Activated effector memory CD4-positive, alpha-beta T cell treated with Interleukin-2 at 50 U/mL for 16 hours (primary cell): ENCODE results near the gene APLNR.

Source experiments
- DNase-seq: peaks from one replicate; pipeline ENCODE4 v3.0.0-alpha.2; 2020

Gene APLNR

GRCh38 chr11:57214494-57214893 lies 22.6 kb downstream of the APLNR start:
- no peak for DNase-seq

- DNase-seq: no peak
These were observed 23.0 kb downstream of the APLNR start for GRCh38 chr11:57214098-57214417.

GRCh38 chr11:57213342-57214097 lies 23.5 kb downstream of the APLNR start:
- no peak for DNase-seq

GRCh38 chr11:57210781-57211180 lies 26.3 kb downstream of the APLNR start:
- DNase-seq: no peak

- no peak for DNase-seq
These were observed 29.9 kb downstream of the APLNR start for GRCh38 chr11:57207168-57207567.

GRCh38 chr11:57205041-57205641 lies 31.9 kb downstream of the APLNR start:
- DNase-seq: no peak

GRCh38 chr11:57203882-57204480 lies 33.1 kb downstream of the APLNR start:
- DNase-seq: no peak

GRCh38 chr11:57203359-57203758 lies 33.7 kb downstream of the APLNR start:
- DNase-seq: no peak

- DNase-seq: no peak
These were observed 34.8 kb downstream of the APLNR start for GRCh38 chr11:57202281-57202680.

- no peak for DNase-seq
These were observed 36.1 kb downstream of the APLNR start for GRCh38 chr11:57200917-57201316.

GRCh38 chr11:57199330-57199729 lies 37.7 kb downstream of the APLNR start:
- no peak for DNase-seq

- no peak for DNase-seq
These were observed 39.3 kb downstream of the APLNR start for GRCh38 chr11:57197762-57198161.

GRCh38 chr11:57196596-57196995 lies 40.5 kb downstream of the APLNR start:
- DNase-seq: no peak

GRCh38 chr11:57192316-57192715 lies 44.7 kb downstream of the APLNR start:
- DNase-seq: no peak

- DNase-seq: no peak
These were observed 45.5 kb downstream of the APLNR start for GRCh38 chr11:57191311-57192219.

GRCh38 chr11:57190548-57190947 lies 46.5 kb downstream of the APLNR start:
- DNase-seq: no peak
